Suprapubic skin (tissue), 4 donors: ENCODE data around the gene SNX14.

Experiments
- CTCF ChIP-seq, 2 donors: fragments of 200-600 bp in 1 of 2; fragments of 450-650 bp in 1 of 2; sonication (generic) in 1 of 2; IDR thresholded peaks; one replicate each; pipeline ENCODE4 v1.5.1; 2016 to 2019; ENCODE audit warnings: antibody characterized with exemption in 2 of 2, mild to moderate bottlenecking in 1 of 2, moderate library complexity in 1 of 2
- POLR2A ChIP-seq, 2 donors: fragments of 450-650 bp; IDR thresholded peaks; one replicate each; pipeline ENCODE4 v1.6.1; 2017; ENCODE audit warnings: antibody characterized with exemption in 2 of 2, mild to moderate bottlenecking in 2 of 2, moderate library complexity in 2 of 2
- POLR2AphosphoS5 ChIP-seq, 3 donors: sonication (generic); formaldehyde crosslinking; IDR thresholded peaks; one replicate each; pipeline ENCODE4 v1.6.1; 2017; ENCODE audit warnings: antibody characterized with exemption in 3 of 3

- TF ChIP-seq CTCF (IDR thresholded peaks at IDR 0.05) (no peak), POLR2AphosphoS5 (IDR thresholded peaks at IDR 0.05) (no peak), POLR2A (IDR thresholded peaks at IDR 0.05) (no peak)
Measured at GRCh38 chr6:85483846-85484245, 109.8 kb downstream of the SNX14 start.
